LNCaP clone FGC (cell line): ENCODE data around the gene NCOA5.

ENCODE experiments used
- DNase-seq: peaks from one replicate; pipeline ENCODE4 v3.0.0-alpha.2; 2011; ENCODE audit warnings: low read depth
- H3K4me3 ChIP-seq: 2 replicates; pipeline ENCODE4 v1.5.1; 2011; ENCODE audit warnings: mild to moderate bottlenecking, low read depth, low read length, control low read depth
- CTCF ChIP-seq: IDR thresholded peaks from 2 replicates; pipeline ENCODE4 v1.5.1; 2012; ENCODE audit warnings: mild to moderate bottlenecking; ENCODE audit not compliant: control insufficient read depth, insufficient read depth; ENCODE audit errors: extremely low read depth

The NCOA5 gene

DNA sequence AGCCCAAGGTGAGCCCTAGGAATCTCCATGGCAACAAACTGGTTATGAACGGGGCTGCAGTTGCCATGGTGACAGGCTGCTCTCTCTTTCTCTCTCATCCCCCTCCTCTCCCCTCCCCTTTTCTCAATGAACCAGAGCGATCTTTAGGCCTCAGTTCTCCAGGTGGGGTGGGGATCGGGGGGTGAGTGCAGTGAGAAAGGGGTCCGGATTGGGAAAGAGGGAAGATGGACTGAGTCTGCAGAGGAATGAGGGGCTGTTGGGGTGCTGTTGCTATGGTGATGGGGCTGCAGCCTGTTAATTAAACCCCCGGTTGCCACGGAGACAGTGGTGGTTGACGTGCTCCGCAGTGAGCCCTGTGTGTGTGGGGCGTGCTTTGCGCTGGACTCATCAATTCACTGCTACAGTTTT, 64.4 kb downstream of the NCOA5 start:
- TF ChIP-seq CTCF: no peak
- no peak overlapping the region for H3K4me3 ChIP-seq
- DNase-seq: no peak

- H3K4me3 ChIP-seq: no peak overlapping the region
- DNase-seq: no peak
- no peak for TF ChIP-seq CTCF
Measured at GRCh38 chr20:46023999-46024398, 65.8 kb downstream of the NCOA5 start.

DNA sequence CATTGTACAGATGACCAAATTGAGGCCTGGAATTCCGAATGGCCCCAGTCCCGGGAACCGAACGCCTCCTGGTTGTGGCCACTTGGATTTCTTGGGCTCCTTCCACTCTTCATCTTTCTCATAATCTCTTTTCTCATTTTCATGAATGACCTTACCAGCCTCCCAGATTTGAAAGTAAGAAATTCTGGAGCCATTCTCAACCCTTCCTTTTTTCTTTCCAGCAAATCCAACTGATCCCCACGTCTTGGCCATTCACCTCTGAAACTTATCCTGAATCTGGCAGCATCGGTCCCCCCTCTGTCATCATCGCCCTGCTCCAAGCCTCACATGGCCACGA, 66.6 kb downstream of the NCOA5 start:
- TF ChIP-seq CTCF: no peak
- DNase-seq: no peak
- no peak overlapping the region for H3K4me3 ChIP-seq

- H3K4me3 ChIP-seq: no peak overlapping the region
- DNase-seq: no peak
- peak; percentile 79 for TF ChIP-seq CTCF
Measured at GRCh38 chr20:46022411-46023147, 67.2 kb downstream of the NCOA5 start.

- DNase-seq: no peak
- no peak for TF ChIP-seq CTCF
Measured at GRCh38 chr20:46021361-46022359, 68.1 kb downstream of the NCOA5 start.

DNA sequence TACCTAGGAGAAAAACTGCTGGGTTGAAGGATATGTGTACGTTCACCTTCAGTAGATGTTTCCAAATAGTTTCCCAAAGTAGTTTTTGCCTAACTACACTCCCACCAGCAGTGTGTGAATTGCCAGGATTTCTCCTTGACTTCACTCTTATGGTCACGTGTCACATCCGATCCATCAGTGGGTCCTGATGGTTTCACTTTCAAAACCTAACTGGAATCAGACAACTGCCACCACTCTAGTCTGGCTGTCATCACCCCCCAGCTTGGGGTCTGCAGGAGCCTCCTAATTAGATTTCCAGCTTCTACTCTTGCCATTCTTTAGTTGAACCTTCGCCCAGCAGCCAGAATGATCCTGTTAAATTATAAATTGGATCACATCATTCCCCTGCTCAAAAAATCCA, 69.2 kb downstream of the NCOA5 start:
- DNase-seq: no peak
- no peak for TF ChIP-seq CTCF
- no peak overlapping the region for H3K4me3 ChIP-seq

More at GRCh38 chr20:46021361-46022359, 68.1 kb downstream of the NCOA5 start:
- no peak overlapping the region for H3K4me3 ChIP-seq

- no peak for TF ChIP-seq CTCF
- no peak overlapping the region for H3K4me3 ChIP-seq
- no peak for DNase-seq
Measured at GRCh38 chr20:46018611-46019010, 71.2 kb downstream of the NCOA5 start.
